ENCODE data around the gene LDB3.

GRCh38 chr10:86785037-86785436, 116.7 kb downstream of the LDB3 start:
- TF ChIP-seq CTCF (conservative IDR thresholded peaks at IDR 0.05 in 1 of 2, IDR thresholded peaks at IDR 0.05 in 1 of 2; ENCODE audit: extremely low read depth in 1 of 2, insufficient read depth in 1 of 2, low read depth in 1 of 2, low read length in 2 of 2): no peak
- no peak for TF ChIP-seq EZH2 (IDR thresholded peaks at IDR 0.05; ENCODE audit: borderline replicate concordance, low read length)
